ENCODE results near the gene B4GALT3.

Gene B4GALT3

DNA sequence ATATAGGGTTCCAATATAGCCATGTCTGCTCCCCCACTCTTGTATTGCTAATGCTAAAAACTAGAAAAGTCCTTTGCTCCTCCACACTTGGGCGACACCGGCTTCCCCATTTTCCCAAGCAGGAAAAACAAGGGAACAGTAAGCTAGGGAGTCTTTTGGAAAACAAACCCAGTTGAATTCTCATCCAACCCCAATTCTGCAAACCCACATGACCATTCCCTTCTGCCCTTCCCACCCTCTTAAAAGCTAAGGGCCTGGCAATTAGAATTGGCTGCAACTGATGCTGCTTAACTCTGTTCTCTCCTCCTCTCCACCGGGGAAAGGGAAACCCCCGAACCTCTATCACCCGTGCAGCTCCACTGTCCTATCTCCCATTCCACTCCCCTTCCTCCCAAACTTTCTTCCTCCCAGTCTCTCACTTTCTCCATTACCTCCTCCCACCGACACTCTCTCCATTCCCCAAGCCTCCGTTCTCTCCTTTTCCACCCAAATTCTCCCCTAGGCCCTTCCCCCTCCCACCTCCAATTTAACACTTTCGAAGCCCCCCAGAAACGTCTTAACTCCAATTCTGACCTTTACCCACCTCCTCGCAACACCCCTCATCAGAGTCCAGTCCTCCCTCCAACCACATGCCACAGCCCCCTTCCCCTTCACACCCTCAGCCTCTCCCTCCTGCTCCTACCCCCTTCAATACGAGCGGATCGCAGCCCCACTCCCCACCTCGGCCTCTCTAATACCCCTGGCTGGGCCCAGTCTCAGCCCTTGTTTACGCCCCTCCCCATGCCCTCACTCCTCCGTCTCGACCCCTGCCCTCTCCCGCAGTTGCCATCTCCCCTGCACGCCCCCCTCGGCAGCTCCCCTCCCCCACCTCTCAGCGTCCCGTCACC is 45.5 kb downstream of the B4GALT3 start:
- DNase-seq (ENCODE audit: low read depth in 2 of 3, low spot score in 1 of 3) = no peak

DNA sequence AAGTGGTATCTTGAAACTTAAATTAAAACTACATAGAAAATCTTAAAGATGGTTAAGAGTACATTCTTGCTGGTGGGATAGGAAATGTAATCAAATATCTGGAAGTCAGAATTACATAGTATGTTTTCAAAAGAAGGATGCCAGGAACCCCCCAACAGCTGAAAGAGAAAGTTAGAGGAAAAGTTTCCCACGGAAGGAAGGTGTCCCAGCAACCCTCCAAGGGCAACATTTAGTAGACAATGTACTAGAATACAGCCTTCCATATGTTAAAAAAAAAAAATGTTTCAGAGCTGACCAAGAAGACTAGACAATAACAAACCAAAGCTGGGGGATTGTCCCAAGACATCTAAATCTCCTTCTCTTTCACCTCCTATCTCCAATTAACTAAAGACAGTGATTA is 47.0 kb downstream of the B4GALT3 start:
- DNase-seq (ENCODE audit: low read depth in 2 of 3, low spot score in 1 of 3) = no peak

DNA sequence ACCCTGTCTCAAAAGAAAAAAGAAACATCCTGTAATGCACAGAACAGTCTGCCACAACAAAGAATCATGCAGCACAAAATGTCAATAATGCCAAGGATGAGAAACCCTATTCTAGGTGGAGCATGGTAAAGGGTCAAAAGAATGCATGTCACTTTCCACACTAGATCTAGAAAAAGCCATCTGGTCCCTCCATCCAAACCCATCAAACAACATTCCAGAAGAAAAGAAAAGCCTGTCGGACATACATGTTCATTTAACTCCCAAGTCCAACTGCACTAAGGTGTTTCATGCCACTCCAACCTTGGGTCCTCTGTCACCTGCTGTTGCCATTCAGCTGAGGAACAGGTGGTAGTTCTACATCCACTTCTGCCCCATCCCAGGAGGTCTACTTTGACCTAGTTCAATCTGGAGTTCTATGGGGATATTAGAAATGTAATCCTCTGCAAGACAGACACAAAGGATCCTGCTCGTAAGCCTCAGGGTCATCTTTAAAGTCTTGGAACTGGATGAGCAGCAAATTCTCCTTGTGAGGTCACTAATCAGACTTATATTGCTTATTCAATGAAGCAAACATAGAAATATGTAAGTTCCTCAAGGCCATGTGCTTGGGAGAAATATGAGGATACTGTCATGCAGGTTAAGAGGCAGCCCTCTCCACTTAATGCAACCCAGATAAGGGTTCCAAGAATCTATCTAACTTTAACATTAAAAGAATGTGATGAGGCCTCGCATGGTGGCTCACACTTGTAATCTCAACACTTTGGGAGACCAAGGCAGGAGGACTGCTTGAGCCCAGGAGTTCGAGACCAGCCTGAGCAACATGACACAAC is 48.5 kb downstream of the B4GALT3 start:
- no peak for DNase-seq (ENCODE audit: low read depth in 2 of 3, low spot score in 1 of 3)

DNA sequence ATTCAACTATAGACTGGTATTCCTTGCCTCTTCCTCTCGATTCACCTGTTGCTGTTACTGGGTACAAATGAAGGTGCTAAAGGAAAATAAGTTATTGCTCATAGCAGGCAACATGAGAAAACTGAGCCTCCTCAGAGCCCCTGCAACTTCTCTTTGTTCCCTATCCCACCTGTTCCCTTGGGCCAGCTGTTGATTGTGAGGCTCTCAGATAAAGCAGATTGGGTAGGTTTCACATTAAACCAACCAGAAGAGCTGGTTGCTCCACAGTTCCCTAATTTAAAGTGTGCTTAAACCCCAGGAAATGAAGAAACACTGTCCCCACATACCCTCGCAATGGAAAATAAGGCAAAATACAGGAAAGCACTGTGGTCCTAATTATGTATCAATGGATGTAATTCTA is 49.7 kb downstream of the B4GALT3 start:
- no peak for DNase-seq (ENCODE audit: low read depth in 2 of 3, low spot score in 1 of 3)

DNA sequence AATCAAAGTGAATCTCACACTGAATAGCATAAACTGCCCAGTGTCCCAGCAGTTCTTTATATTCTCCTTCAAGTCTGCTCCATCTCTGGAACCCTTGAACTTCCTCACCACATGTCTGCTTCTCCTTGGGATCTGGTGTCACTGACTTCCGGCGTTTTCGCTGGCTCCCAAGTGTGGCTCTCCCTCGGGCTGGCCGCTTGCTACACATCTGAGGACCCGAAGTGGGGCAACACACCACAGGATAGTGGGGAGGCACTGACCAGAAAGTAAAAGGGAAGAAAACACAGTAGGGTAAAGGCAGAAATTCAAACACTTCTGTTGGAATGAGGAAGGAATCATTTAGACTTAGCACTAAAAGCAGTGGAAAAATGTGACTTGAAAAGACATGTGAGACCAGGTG is 54.3 kb downstream of the B4GALT3 start:
- no peak for DNase-seq (ENCODE audit: low read depth in 2 of 3, low spot score in 1 of 3)

DNA sequence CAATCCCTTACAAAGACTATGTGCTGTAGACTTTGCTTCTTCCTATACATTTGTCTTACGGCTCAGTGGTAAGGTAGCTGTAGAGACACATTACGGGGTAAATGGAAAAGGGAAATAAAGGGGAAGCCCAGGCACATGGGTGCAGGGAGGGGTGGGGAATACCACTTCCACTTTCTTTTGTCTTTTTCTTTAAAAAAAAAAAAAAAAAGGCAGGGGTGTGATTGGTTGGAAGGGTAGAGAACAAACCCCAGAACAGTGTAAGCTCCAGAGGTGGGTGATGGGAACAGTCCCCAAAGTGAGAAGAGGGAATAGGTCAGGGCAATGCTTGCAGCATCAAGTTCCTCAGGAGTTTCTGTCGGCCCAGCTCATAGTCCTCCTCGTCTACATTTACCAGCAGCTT is 55.5 kb downstream of the B4GALT3 start:
- DNase-seq (ENCODE audit: low read depth in 2 of 3, low spot score in 1 of 3) = no peak
